CD4-positive, alpha-beta T cell treated with Interleukin-4 for 4 hours (primary cell): ENCODE results near the gene UCN.
"Not testable (repeated sequence)": the region's sequence is repeated elsewhere in the genome, so short reads cannot be mapped to it uniquely, and the experiment has no call there.

ENCODE experiments used
- DNase-seq: peaks from one replicate; pipeline ENCODE4 v3.0.0-alpha.2; 2020

UCN gene

GRCh38 chr2:27281855-27282559, 26.2 kb downstream of the UCN start, which contains the start of gene TRIM54:
Gene TRIM54 (plus strand): TSS chr2:27282429. CDS start chr2:27282732, 303 bp downstream.
- DNase-seq = no peak

DNA sequence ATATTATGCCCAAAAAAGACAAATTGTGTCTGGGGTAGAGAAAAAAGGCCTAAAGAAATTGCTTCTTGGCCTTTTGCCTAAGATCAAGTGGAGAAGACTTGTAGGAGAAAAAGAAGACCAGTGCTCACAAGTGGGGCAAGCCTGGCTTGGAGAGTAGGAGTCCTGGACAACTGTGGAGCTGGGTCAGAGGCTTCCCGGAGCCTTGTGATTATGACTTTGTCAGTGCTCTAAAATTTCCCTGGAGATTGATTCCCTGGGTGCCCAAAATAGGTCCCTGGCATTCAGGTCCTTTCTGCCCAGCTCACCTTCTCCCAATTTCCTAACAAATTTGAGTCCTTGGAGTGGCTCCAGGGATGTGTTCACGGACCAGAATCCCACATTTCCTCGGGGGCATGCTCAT, 26.8 kb downstream of the UCN start:
- no peak for DNase-seq

GRCh38 chr2:27280826-27281225, 27.4 kb downstream of the UCN start:
- DNase-seq = no peak

DNA sequence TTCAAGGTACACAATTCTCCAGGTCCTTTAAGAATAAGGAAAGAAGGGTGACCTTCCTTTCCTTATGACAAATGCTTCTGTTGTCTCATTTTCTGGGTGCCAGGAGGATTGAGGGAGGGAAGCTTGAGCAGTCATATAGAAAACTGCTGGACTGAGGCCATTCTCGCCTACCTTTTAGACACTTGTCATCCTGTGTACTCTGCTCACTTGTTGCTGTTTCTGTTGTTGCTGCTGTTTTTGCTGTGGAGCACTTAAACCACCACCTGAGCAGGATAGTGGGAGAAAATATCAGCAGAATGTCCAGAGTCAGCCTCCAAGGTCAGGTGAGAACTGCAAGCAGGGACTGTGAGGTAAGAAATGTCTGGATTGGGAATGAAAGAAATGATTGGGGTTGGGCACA, 30.2 kb downstream of the UCN start:
- DNase-seq = no peak

DNA sequence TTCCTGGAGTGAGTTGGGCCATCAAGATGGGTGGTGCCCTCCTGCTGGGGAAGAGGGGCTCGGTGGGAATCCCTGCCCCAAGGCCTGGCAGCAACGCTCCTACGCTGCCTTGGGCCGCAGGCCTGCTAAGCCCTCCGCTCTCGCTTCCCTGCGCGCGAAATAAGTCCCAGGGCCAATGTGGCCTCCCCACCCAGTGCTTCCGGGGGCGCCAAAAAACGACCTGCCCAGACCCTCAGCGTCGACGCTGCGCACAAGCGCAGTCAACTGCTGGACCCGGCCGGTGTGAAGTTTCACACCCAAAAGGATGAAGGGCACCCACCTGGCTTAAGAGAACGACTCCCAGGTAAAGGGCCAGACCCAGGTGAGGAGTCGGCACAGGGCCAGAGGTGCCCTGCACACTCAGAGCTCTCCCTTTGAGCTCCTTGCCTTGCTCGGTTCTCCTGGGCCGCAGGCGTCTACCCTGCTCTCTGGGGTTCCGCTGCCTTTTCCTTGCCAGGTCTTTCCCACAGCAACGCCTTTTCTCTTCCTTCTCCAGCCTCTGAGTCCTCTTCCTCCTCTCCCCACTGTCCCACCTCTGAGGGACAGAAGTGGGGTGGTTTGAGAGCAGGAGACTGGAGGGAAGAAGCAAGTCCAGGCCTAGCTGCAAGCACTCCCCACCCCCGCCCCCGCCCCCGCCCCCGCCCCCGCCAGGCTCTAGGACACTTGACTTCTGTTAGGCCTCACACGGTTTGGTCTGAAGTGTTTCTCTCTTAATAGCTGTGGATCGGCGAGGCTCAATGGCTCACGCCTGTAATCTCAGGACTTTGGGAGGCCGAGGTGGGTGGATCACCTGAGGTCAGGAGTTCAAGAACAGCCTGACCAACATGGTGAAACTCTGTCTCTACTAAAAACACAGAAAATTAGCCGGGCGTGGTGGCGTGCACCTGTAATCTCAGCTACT, 32.8 kb downstream of the UCN start, which contains the start of gene DNAJC5G:
DNAJC5G (plus strand) TSS at position 223 of the 940 bp plus-strand sequence. CDS start 1,296 bp downstream, outside the sequence.
- DNase-seq = no peak

- DNase-seq = not testable (repeated sequence)
Observed at GRCh38 chr2:27272537-27273522, 35.4 kb downstream of the UCN start.

GRCh38 chr2:27271631-27272340, 36.5 kb downstream of the UCN start:
- no peak for DNase-seq

- no peak for DNase-seq
Observed at GRCh38 chr2:27270670-27271069, 37.6 kb downstream of the UCN start.

- no peak for DNase-seq
Observed at GRCh38 chr2:27270131-27270530, 38.1 kb downstream of the UCN start.

GRCh38 chr2:27268296-27268695, 39.9 kb downstream of the UCN start:
- DNase-seq = not testable (repeated sequence)

- no peak for DNase-seq
Observed at GRCh38 chr2:27265536-27265870, 42.7 kb downstream of the UCN start.

GRCh38 chr2:27264753-27265535, 43.3 kb downstream of the UCN start:
- peak; percentile 59 for DNase-seq

DNA sequence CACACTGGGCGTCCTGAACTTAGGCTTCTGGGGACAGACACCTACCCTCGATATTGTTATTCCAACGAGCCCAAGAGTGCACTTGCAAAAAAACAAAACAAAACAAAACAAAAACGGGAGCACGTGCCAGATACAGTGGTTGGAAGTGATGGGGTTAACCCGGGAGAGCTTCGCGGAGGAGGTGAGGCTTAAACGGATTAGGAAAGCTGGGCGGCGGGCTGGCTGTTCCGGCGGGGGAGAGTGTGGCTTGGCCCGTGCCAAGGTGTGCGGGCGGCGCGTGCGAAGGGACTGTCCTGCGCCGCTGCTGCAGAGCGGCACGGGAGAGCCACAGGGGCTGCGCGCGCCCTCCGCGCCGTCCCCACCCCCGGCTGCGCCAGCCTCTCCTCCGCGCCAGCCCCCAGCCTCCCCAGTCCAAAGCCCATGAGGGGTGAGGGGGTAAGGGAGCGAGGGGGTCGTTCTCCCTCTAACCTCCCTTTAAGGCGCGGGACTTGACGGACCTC, 43.9 kb downstream of the UCN start:
- no peak for DNase-seq

GRCh38 chr2:27263287-27264252, 44.7 kb downstream of the UCN start:
- no peak for DNase-seq

DNA sequence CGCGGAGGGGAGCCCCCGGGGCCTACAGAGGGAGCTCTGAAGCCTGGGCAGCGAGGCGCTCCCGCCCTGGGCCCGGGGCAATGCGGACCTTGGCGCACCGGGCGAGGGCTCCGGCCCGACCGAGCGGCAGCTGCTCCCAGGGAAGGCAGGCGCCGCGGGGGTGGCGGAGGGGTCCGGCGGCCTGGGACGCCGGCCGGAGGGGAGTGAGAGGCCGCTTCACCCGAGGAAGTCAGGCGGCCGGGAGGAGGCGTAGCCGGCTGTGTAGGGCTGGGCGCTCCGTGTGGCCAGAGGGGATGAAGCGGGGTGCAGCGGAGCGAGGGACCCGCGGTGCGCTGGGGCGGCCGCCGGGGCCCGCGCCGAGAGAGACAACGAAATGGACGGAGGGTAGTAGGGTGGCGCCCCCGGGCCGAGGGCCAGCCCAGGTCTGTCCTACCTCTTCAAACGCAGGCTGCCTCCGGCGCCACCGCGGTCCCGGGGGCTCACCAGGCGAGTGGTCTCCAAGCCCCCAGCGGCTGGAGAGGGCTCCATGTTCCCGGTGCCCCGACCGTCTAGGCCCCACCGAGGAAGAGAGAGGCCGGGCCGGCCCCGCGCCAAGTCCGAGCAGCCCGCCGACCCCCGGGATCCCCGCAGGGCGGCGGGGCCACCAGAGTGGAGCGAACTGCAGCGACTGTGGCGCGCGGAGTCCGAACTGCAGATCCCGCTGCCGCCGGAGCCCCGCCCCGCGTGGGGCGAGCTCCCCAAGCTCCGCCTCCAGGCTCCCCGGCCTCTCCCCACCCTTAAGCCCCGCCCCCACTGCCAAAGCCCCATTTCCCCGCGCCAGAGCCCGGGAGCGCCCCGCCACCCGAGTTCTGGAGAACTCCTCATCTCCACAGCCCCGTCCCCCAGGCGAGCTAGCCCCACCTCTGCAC, 45.6 kb downstream of the UCN start, which contains the start of gene SLC30A3:
SLC30A3 (minus strand) TSS at position 669 of the 908 bp plus-strand sequence; CDS start at position 528, 141 bp downstream.
- DNase-seq = peak; percentile 62

GRCh38 chr2:27261926-27262298, 46.3 kb downstream of the UCN start:
- DNase-seq = no peak

GRCh38 chr2:27261241-27261925, 46.9 kb downstream of the UCN start:
- no peak for DNase-seq

GRCh38 chr2:27258051-27258450, 50.2 kb downstream of the UCN start:
- DNase-seq = no peak
